HCT116 (cell line): ENCODE data around the gene CES4A.

Source experiments
- ATF3 ChIP-seq: IDR thresholded peaks from 2 replicates; pipeline ENCODE4 v1.6.1; 2012
- CEBPB ChIP-seq: IDR thresholded peaks from 2 replicates; pipeline ENCODE4 v1.6.1; 2012; ENCODE audit warnings: low read depth
- EZH2 ChIP-seq: fragments of 200-600 bp; sonication (generic); IDR thresholded peaks from 2 replicates; pipeline ENCODE4 v1.6.1; 2017; ENCODE audit warnings: antibody characterized with exemption, mixed run types
- POLR2A ChIP-seq: IDR thresholded peaks from 2 replicates; pipeline ENCODE4 v1.7.0; 2011; ENCODE audit warnings: borderline replicate concordance; ENCODE audit not compliant: insufficient read depth, insufficient read length; ENCODE audit errors: extremely low read depth
- POLR2AphosphoS5 ChIP-seq: IDR thresholded peaks from 2 replicates; pipeline ENCODE4 v1.6.1; 2011; ENCODE audit warnings: mild to moderate bottlenecking, low read depth, low read length, moderate library complexity
- RAD21 ChIP-seq: IDR thresholded peaks from 2 replicates; pipeline ENCODE4 v1.6.1; 2012; ENCODE audit warnings: low read depth, mild to moderate bottlenecking
- SP1 ChIP-seq: IDR thresholded peaks from 2 replicates; pipeline ENCODE4 v1.6.1; 2012; ENCODE audit warnings: low read depth
- ZNF274 ChIP-seq: fragments of 200-500 bp; sonication (Bioruptor generic); IDR thresholded peaks from 2 replicates; pipeline ENCODE4 v1.6.1; 2014; ENCODE audit warnings: mild to moderate bottlenecking, low read depth, low read length, inconsistent platforms
- TF ChIP-seq, protein P1 (sequence below), 3 experiments: fragments of 200-600 bp in 1 of 3; sonication (generic) in 1 of 3; IDR thresholded peaks in 2 of 3; conservative IDR thresholded peaks in 1 of 3; 2 replicates each; pipeline ENCODE4 v1.5.1; 2012 to 2017; ENCODE audit warnings: low read depth in 2 of 3, low read length in 2 of 3, antibody characterized with exemption in 1 of 3, borderline replicate concordance in 1 of 3, control low read depth in 1 of 3, mild to moderate bottlenecking in 1 of 3, mixed read lengths in 1 of 3, mixed run types in 1 of 3, moderate library complexity in 1 of 3; ENCODE audit not compliant: insufficient read depth in 1 of 3

DNA sequence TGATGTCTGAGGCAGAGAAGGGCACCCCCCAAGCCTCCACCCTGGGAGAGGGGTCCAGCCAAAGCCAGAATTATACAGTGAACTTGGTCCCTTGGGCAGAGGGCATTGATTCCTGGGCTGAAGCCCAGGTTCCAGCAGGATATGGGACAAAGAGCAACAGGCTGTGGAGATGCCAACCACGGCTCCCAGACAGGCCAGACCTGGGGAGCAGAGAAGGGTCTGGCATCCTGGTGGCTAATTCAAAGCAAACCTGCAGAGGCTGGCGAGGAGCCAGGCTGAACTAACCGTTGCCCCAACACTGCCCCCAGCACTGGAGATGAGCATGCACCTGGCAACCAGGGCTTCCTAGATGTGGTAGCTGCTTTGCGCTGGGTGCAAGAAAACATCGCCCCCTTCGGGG lies 24.3 kb upstream of the CES4A start:
- TF ChIP-seq, protein P1, sequence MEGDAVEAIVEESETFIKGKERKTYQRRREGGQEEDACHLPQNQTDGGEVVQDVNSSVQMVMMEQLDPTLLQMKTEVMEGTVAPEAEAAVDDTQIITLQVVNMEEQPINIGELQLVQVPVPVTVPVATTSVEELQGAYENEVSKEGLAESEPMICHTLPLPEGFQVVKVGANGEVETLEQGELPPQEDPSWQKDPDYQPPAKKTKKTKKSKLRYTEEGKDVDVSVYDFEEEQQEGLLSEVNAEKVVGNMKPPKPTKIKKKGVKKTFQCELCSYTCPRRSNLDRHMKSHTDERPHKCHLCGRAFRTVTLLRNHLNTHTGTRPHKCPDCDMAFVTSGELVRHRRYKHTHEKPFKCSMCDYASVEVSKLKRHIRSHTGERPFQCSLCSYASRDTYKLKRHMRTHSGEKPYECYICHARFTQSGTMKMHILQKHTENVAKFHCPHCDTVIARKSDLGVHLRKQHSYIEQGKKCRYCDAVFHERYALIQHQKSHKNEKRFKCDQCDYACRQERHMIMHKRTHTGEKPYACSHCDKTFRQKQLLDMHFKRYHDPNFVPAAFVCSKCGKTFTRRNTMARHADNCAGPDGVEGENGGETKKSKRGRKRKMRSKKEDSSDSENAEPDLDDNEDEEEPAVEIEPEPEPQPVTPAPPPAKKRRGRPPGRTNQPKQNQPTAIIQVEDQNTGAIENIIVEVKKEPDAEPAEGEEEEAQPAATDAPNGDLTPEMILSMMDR (IDR thresholded peaks at IDR 0.05 in 2 of 3, conservative IDR thresholded peaks at IDR 0.05 in 1 of 3; ENCODE audit: borderline replicate concordance in 1 of 3, insufficient read depth in 1 of 3, low read depth in 2 of 3, low read length in 2 of 3): no peak
- TF ChIP-seq POLR2A: no peak
- TF ChIP-seq ZNF274: no peak
- TF ChIP-seq SP1: no peak
- no peak for TF ChIP-seq POLR2AphosphoS5
- no peak for TF ChIP-seq ATF3
- no peak for TF ChIP-seq EZH2
- TF ChIP-seq CEBPB: no peak
- TF ChIP-seq RAD21: no peak
